ENCODE measurements around the gene TRIM63. TPM values are rescaled to one million over a fixed set of nuclear protein-coding genes. Genes with fewer than 3 reads are reported as not detected.
A peak's percentile ranks its signal among the peaks of the same experiment; 100 is the strongest.

The TRIM63 gene
- total and polyA plus RNA-seq, 9 of the 15 experiments (the other 6 are each of a cell fraction or from before 2014, with no cell fraction given), result 0.08 to 0.57 (median 0.36) TPM

GRCh38 chr1:26094076-26094669 is 26.7 kb upstream of the TRIM63 start:
- CTCF ChIA-PET (ENCODE audit: low intra/inter-chr PET ratio), result interaction anchor here (1.4 kb wide), 1 partner anchor 11 kb away, joined by 5 read pairs; no protein-coding TSS in a partner anchor
- POLR2A ChIA-PET, result interaction anchor here (0.6 to 1.7 kb wide), 9 partner anchors 9 to 266 kb away, joined by 3 to 5 read pairs (median 3); partner anchors contain the start of gene SH3BGRL3
- Histone ChIP-seq H3K9ac (ENCODE audit: insufficient read depth in 1 of 2, low read depth in 2 of 2, low read length in 2 of 2) (peak overlapping the region; percentile 41 to 80), H3K27ac (ENCODE audit: extremely low read depth, low read depth, low read length) (peak overlapping the region; percentile 7; the same call in 2 of the 3 replicates), H3K9me1 (ENCODE audit: control insufficient read depth, insufficient read depth, low read length) (no peaks in the 10 kb centered on the region), H3K36me3 (ENCODE audit: control insufficient read depth, insufficient read depth, low read length) (no peaks in the 10 kb centered on the region), H3K4me2 (ENCODE audit: insufficient read depth, low read length) (peak overlapping the region; percentile 50), H3K9me3 (replicated peaks; ENCODE audit: control insufficient read depth, insufficient read depth, low read depth, low read length) (no peaks in the 10 kb centered on the region), H3K79me2 (ENCODE audit: control insufficient read depth, insufficient read depth, low read length) (no peaks in the 10 kb centered on the region), H2AFZ (ENCODE audit: low read depth, low read length) (peak overlapping the region; percentile 93), H3K27me3 (ENCODE audit: control insufficient read depth in 2 of 2, insufficient read depth in 2 of 2, low read length in 2 of 2) (no peaks in the 10 kb centered on the region), H3K4me3 (no peak overlapping the region), H3K4me1 (replicated peaks in 1 of 2; ENCODE audit: control insufficient read depth in 2 of 2, insufficient read depth in 2 of 2, low read length in 2 of 2) (peaks cover 20 to 45% of the 10 kb centered on the region in 2 experiments), H4K20me1 (replicated peaks; ENCODE audit: control insufficient read depth, insufficient read depth, low read length) (no peaks in the 10 kb centered on the region)
- WGBS (ENCODE audit: insufficient coverage, low coverage, missing lambda C conversion rate), result 29% methylated on average over 11 of the region's 11 CpGs
- intact Hi-C loops (cut with micrococcal nuclease) (no loop called here), in situ Hi-C loops (cut with MboI) (no loop called here)
- ATAC-seq, result peak; percentile 52
- DNase-seq (ENCODE audit: extremely low read depth in 1 of 4, low spot score in 3 of 4), result peak in 3 of 4 experiments; percentile 46 to 61 (median 55)
- FAIRE-seq, result no peak
- TSS peak; percentile 43 for BruUV-seq (replicated peaks)
- TF ChIP-seq E2F6 (IDR thresholded peaks at IDR 0.05; ENCODE audit: borderline replicate concordance in 1 of 2, extremely low read depth in 1 of 2, insufficient read depth in 1 of 2, insufficient read length in 1 of 2, low read depth in 1 of 2, low read length in 1 of 2, poor library complexity in 1 of 2, severe bottlenecking in 1 of 2) (peak in 1 of 2 experiments; percentile 43), ARID3B (CRISPR knock-in tag; IDR thresholded peaks at IDR 0.05; ENCODE audit: borderline replicate concordance) (0 out of 2 replicates have a peak, but pooled peaks have one; percentile 69), PML (IDR thresholded peaks at IDR 0.05; ENCODE audit: low read length) (0 out of 2 replicates have a peak, but pooled peaks have one; percentile 15), SMAD4 (CRISPR knock-in tag; conservative IDR thresholded peaks at IDR 0.05) (0 out of 2 replicates have a peak, but pooled peaks have one; percentile 7), CREM (IDR thresholded peaks at IDR 0.05; ENCODE audit: low read depth) (peak; percentile 76), ZNF277 (CRISPR knock-in tag; IDR thresholded peaks at IDR 0.05; ENCODE audit: borderline replicate concordance) (no peak), ZBTB12 (CRISPR knock-in tag; IDR thresholded peaks at IDR 0.05) (0 out of 2 replicates have a peak, but pooled peaks have one; percentile 17), OTX1 (CRISPR knock-in tag; IDR thresholded peaks at IDR 0.05) (0 out of 2 replicates have a peak, but pooled peaks have one; percentile 42), RFX7 (CRISPR knock-in tag; IDR thresholded peaks at IDR 0.05) (no peak), SNIP1 (IDR thresholded peaks at IDR 0.05; ENCODE audit: low read depth) (no peak), THAP12 (CRISPR knock-in tag; IDR thresholded peaks at IDR 0.05) (0 out of 2 replicates have a peak, but pooled peaks have one; percentile 16), ZNF41 (CRISPR knock-in tag; conservative IDR thresholded peaks at IDR 0.05) (0 out of 2 replicates have a peak, but pooled peaks have one; percentile 26)
